ENCODE results near the gene CARD9.

CARD9 gene

GRCh38 chr9:136387217-136387616 is 13.7 kb upstream of the CARD9 start:
- no peak overlapping the region for H3K27ac ChIP-seq
- H2AFZ ChIP-seq (ENCODE audit: low read depth), result no peak overlapping the region
- H3K27me3 ChIP-seq (ENCODE audit: insufficient read depth, low read depth), result no peaks in the 10 kb centered on the region
- no peak overlapping the region for H3K4me3 ChIP-seq (IDR thresholded peaks at IDR 0.05; ENCODE audit: insufficient read depth, low read depth, low read length)
- H3K4me2 ChIP-seq, result no peak overlapping the region
- H4K20me1 ChIP-seq (ENCODE audit: insufficient read depth), result no peaks in the 10 kb centered on the region
- 0 out of 2 replicates have a peak, but pooled peaks cover 4% of the 10 kb centered on the region for H3K36me3 ChIP-seq (ENCODE audit: insufficient read depth)
- TF ChIP-seq CTCF (conservative IDR thresholded peaks at IDR 0.05; ENCODE audit: low read depth, low read length), result no peak
- H3K4me1 ChIP-seq (ENCODE audit: low read depth, poor library complexity, severe bottlenecking), result no peaks in the 10 kb centered on the region
- H3K79me2 ChIP-seq (ENCODE audit: insufficient read depth, low read depth), result no peaks in the 10 kb centered on the region
- no peak overlapping the region for H3K9ac ChIP-seq

- Histone ChIP-seq H3K4me3 (IDR thresholded peaks at IDR 0.05; ENCODE audit: insufficient read depth, low read depth, low read length) (no peak overlapping the region), H4K20me1 (ENCODE audit: insufficient read depth) (no peaks in the 10 kb centered on the region), H3K36me3 (ENCODE audit: insufficient read depth) (0 out of 2 replicates have a peak, but pooled peaks cover 4% of the 10 kb centered on the region), H3K27ac (no peak overlapping the region), H3K9ac (no peak overlapping the region), H2AFZ (ENCODE audit: low read depth) (no peak overlapping the region), H3K4me1 (ENCODE audit: low read depth, poor library complexity, severe bottlenecking) (no peaks in the 10 kb centered on the region), H3K4me2 (no peak overlapping the region), H3K27me3 (ENCODE audit: insufficient read depth, low read depth) (no peaks in the 10 kb centered on the region), H3K79me2 (ENCODE audit: insufficient read depth, low read depth) (no peaks in the 10 kb centered on the region)
- no peak for TF ChIP-seq CTCF (conservative IDR thresholded peaks at IDR 0.05; ENCODE audit: low read depth, low read length)
Measured at GRCh38 chr9:136386018-136386417, 12.5 kb upstream of the CARD9 start.

- H3K4me1 ChIP-seq (ENCODE audit: low read depth, poor library complexity, severe bottlenecking), result no peaks in the 10 kb centered on the region
- no peaks in the 10 kb centered on the region for H3K27me3 ChIP-seq (ENCODE audit: insufficient read depth, low read depth)
- no peak overlapping the region for H3K4me2 ChIP-seq
- no peak overlapping the region for H3K27ac ChIP-seq
- 0 out of 2 replicates have a peak, but pooled peaks cover 4% of the 10 kb centered on the region for H3K36me3 ChIP-seq (ENCODE audit: insufficient read depth)
- H4K20me1 ChIP-seq (ENCODE audit: insufficient read depth), result no peaks in the 10 kb centered on the region
- no peaks in the 10 kb centered on the region for H3K79me2 ChIP-seq (ENCODE audit: insufficient read depth, low read depth)
- TF ChIP-seq CTCF (conservative IDR thresholded peaks at IDR 0.05; ENCODE audit: low read depth, low read length), result no peak
- H3K4me3 ChIP-seq (IDR thresholded peaks at IDR 0.05; ENCODE audit: insufficient read depth, low read depth, low read length), result no peak overlapping the region
- H2AFZ ChIP-seq (ENCODE audit: low read depth), result no peak overlapping the region
- no peak overlapping the region for H3K9ac ChIP-seq
Measured at GRCh38 chr9:136385015-136385414, 11.5 kb upstream of the CARD9 start.

- TF ChIP-seq CTCF (conservative IDR thresholded peaks at IDR 0.05; ENCODE audit: low read depth, low read length), result no peak
- no peaks in the 10 kb centered on the region for H3K27me3 ChIP-seq (ENCODE audit: insufficient read depth, low read depth)
- no peak overlapping the region for H3K4me3 ChIP-seq (IDR thresholded peaks at IDR 0.05; ENCODE audit: insufficient read depth, low read depth, low read length)
- no peak overlapping the region for H2AFZ ChIP-seq (ENCODE audit: low read depth)
- 0 out of 2 replicates have a peak, but pooled peaks cover 4% of the 10 kb centered on the region for H3K36me3 ChIP-seq (ENCODE audit: insufficient read depth)
- H3K79me2 ChIP-seq (ENCODE audit: insufficient read depth, low read depth), result no peaks in the 10 kb centered on the region
- no peaks in the 10 kb centered on the region for H4K20me1 ChIP-seq (ENCODE audit: insufficient read depth)
- no peaks in the 10 kb centered on the region for H3K4me1 ChIP-seq (ENCODE audit: low read depth, poor library complexity, severe bottlenecking)
- H3K4me2 ChIP-seq, result no peak overlapping the region
- H3K9ac ChIP-seq, result no peak overlapping the region
- H3K27ac ChIP-seq, result no peak overlapping the region
Measured at GRCh38 chr9:136383436-136383835, 10.0 kb upstream of the CARD9 start.

Data from KMS-11 (cell line).